ENCODE results near the gene CDK18. TPM values are rescaled to one million over a fixed set of nuclear protein-coding genes. Genes with fewer than 3 reads are reported as not detected.

The CDK18 gene
- total RNA-seq, 1 experiment from 2014 or later, result 38.5 TPM

GRCh38 chr1:205523261-205523890 lies 18.9 kb downstream of the CDK18 start:
- no peak overlapping the region for H2BK20ac ChIP-seq (ENCODE audit: low read depth, low read length, poor library complexity, severe bottlenecking)
- no peak overlapping the region for H3K14ac ChIP-seq (ENCODE audit: insufficient read depth, low read length)
- no peak overlapping the region for H4K91ac ChIP-seq (ENCODE audit: insufficient read length, low read depth, low read length)
- H2BK5ac ChIP-seq (ENCODE audit: insufficient read length, low read length), result no peak overlapping the region
- no peak overlapping the region for H2AFZ ChIP-seq (ENCODE audit: low read length)
- no peak for TF ChIP-seq CTCF (conservative IDR thresholded peaks at IDR 0.05)
- H2BK120ac ChIP-seq (ENCODE audit: low read depth, low read length, poor library complexity, severe bottlenecking), result no peak overlapping the region
- Mint-ChIP-seq H3K36me3 (ENCODE audit: insufficient read depth in 1 of 3, low read depth in 3 of 3) (peaks cover 9 to 38% (median 20%) of the 10 kb centered on the region in 3 experiments; a peak in 6 of 7 replicates), H3K4me1 (peaks cover 30 to 45% of the 10 kb centered on the region in 2 experiments), H3K27ac (peak overlapping the region in 1 of 3 experiments; percentile 70; a peak in 1 of 7 replicates), H3K27me3 (ENCODE audit: low read depth) (no peaks in the 10 kb centered on the region; the same call in 1 of the 2 replicates), H3K4me3 (no peak overlapping the region), H3K9me3 (no peaks in the 10 kb centered on the region)
- H3K27ac ChIP-seq (ENCODE audit: insufficient read length, low read depth, low read length), result no peak overlapping the region
- no peaks in the 10 kb centered on the region for H3K23me2 ChIP-seq (ENCODE audit: insufficient read length, low read depth, low read length, poor library complexity, severe bottlenecking)
- no CpG with 5 or more reads among the region's 16 CpGs for WGBS (ENCODE audit: extremely low coverage, insufficient read length, low lambda C conversion rate)
- H3K9me3 ChIP-seq (ENCODE audit: control insufficient read depth, low read depth, low read length), result no peaks in the 10 kb centered on the region
- H3K18ac ChIP-seq (ENCODE audit: insufficient read length, low read depth, low read length), result no peak overlapping the region
- no peak overlapping the region for H3K9ac ChIP-seq (ENCODE audit: extremely low read depth, insufficient read length, low read length)
- H3K4me1 ChIP-seq (ENCODE audit: insufficient read depth, low read length), result peaks cover 8% of the 10 kb centered on the region; the same call in 1 of the 2 replicates
- no peak for DNase-seq
- no peaks in the 10 kb centered on the region for H3K79me1 ChIP-seq (ENCODE audit: insufficient read depth, low read depth, low read length, poor library complexity, severe bottlenecking)
- H3T11ph ChIP-seq (ENCODE audit: low read length), result no peak overlapping the region
- H3K27me3 ChIP-seq (ENCODE audit: insufficient read depth, low read length), result no peaks in the 10 kb centered on the region
- no peak overlapping the region for H4K5ac ChIP-seq (ENCODE audit: insufficient read length, low read depth, low read length)
- no peaks in the 10 kb centered on the region for H4K20me1 ChIP-seq (ENCODE audit: control insufficient read depth, insufficient read depth, insufficient read length)
- H2BK12ac ChIP-seq (ENCODE audit: insufficient read length, low read depth, low read length), result no peak overlapping the region
- no peak overlapping the region for H4K8ac ChIP-seq (replicated peaks; ENCODE audit: insufficient read length, low read depth, low read length)
- no peak overlapping the region for H2AK5ac ChIP-seq (ENCODE audit: insufficient read length, low read length)
- no peak overlapping the region for H3K23ac ChIP-seq (ENCODE audit: insufficient read length, low read depth, low read length)
- no peak overlapping the region for H3K4ac ChIP-seq (ENCODE audit: low read depth, low read length)
- H2BK15ac ChIP-seq (ENCODE audit: low read depth, low read length), result no peak overlapping the region
- H3K56ac ChIP-seq (ENCODE audit: insufficient read length, low read depth, low read length), result no peak overlapping the region
- H3K4me2 ChIP-seq (ENCODE audit: insufficient read depth, insufficient read length, low read length), result no peak overlapping the region
- H3K79me2 ChIP-seq (ENCODE audit: insufficient read depth, low read length), result no peaks in the 10 kb centered on the region
